Measurements from ENCODE around the gene TSHZ1.

DNA sequence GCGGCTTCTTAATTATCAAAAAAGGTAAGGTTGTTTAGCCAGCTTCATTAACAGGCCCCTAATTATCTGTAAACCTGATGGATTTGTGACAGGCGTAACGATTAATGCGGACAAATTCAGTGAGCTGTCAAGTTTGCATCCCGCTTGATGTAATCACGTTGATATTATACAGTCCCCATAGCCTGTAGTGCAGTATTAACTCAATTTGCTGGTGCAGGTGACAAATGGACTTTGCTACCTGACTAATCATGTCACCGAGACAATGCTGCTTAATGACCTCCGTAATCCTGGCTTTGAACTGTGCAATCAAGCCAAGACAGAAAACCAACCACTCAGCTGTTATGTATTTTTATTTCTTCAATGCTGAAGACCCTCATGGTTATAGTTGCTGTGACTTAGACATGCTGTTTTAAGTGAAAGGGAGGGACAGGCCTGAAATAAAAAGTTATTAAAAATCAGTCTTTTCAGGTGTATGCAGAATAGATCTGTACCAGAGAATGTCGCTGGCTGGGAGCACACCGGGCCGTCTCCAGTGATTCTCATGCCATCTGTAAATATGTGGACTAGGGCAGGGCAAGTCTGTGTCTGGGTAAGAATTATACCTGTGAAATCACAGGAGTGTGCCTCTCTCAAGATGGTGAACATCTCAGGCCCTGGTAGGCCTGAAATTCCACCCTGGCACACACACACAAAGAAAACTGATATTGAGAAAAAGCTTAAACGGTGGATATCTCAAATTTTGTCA lies 4.3 kb downstream of the TSHZ1 start:
- TF ChIP-seq, protein P1, sequence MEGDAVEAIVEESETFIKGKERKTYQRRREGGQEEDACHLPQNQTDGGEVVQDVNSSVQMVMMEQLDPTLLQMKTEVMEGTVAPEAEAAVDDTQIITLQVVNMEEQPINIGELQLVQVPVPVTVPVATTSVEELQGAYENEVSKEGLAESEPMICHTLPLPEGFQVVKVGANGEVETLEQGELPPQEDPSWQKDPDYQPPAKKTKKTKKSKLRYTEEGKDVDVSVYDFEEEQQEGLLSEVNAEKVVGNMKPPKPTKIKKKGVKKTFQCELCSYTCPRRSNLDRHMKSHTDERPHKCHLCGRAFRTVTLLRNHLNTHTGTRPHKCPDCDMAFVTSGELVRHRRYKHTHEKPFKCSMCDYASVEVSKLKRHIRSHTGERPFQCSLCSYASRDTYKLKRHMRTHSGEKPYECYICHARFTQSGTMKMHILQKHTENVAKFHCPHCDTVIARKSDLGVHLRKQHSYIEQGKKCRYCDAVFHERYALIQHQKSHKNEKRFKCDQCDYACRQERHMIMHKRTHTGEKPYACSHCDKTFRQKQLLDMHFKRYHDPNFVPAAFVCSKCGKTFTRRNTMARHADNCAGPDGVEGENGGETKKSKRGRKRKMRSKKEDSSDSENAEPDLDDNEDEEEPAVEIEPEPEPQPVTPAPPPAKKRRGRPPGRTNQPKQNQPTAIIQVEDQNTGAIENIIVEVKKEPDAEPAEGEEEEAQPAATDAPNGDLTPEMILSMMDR (IDR thresholded peaks at IDR 0.05), result no peak
- no peak for TF ChIP-seq POLR2A (IDR thresholded peaks at IDR 0.05)

All from gastroesophageal sphincter (tissue), 3 donors.